Measurements from ENCODE around the gene SLC19A1.
A peak's percentile ranks its signal among the peaks of the same experiment; 100 is the strongest.

Gene SLC19A1

DNA sequence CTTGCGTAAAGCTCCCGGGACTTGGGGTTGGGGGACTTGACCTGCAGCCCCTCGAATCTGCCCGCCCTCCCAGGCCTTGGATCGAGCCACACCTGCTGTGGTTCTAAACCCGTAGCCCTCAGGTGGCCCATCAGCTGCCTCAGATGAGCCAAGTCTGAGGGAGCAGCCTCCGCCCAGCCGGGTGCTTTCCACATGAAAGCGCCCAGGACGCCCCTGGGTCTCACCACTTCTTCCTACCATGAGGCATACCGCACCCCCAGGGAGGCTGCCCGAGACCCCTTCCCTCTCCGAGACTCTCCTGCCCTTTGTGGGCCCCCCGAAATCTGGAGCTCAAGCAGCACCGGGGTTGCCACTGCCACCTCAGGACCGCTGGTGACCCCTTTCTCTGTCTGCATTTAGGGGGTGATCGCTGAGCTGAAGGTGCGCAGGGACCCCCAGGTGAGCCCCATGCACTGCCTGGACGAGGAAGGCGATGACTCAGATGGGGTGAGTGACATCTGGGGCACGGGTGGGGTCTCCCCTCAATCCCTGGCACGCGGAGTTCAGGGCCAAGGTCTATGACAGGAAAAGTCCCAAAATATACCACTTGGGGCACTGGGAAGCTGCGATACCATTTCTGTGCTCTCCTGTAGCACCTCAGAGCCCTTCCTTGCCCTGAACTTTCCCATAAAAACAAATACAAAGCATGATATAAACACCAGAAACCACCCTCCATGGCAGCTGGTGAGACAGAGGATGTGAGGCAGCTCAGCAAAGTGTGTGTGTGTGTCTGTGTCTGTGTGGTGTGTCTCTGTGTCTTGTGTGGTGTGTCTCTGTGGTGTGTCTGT lies 68.5 kb downstream of the SLC19A1 start:
- TF ChIP-seq TCF12 (IDR thresholded peaks at IDR 0.05; ENCODE audit: low read depth) (no peak), REST (IDR thresholded peaks at IDR 0.05; ENCODE audit: low read depth) (no peak), EP300 (IDR thresholded peaks at IDR 0.05; ENCODE audit: borderline replicate concordance) (no peak), FOXM1 (IDR thresholded peaks at IDR 0.05; ENCODE audit: borderline replicate concordance, low read depth) (no peak), RAD21 (IDR thresholded peaks at IDR 0.05; ENCODE audit: low read depth) (no peak), YY1 (IDR thresholded peaks at IDR 0.05; ENCODE audit: low read depth) (no peak), CREB1 (IDR thresholded peaks at IDR 0.05; ENCODE audit: low read depth) (no peak), CEBPB (IDR thresholded peaks at IDR 0.05) (no peak)
- TF ChIP-seq, protein P1, sequence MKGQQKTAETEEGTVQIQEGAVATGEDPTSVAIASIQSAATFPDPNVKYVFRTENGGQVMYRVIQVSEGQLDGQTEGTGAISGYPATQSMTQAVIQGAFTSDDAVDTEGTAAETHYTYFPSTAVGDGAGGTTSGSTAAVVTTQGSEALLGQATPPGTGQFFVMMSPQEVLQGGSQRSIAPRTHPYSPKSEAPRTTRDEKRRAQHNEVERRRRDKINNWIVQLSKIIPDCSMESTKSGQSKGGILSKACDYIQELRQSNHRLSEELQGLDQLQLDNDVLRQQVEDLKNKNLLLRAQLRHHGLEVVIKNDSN (IDR thresholded peaks at IDR 0.05), result no peak
- TF ChIP-seq, protein P2, sequence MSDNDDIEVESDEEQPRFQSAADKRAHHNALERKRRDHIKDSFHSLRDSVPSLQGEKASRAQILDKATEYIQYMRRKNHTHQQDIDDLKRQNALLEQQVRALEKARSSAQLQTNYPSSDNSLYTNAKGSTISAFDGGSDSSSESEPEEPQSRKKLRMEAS (IDR thresholded peaks at IDR 0.05), result no peak

GRCh38 chr21:45472445-45473365 lies 69.5 kb downstream of the SLC19A1 start:
- TF ChIP-seq ZBTB7A (IDR thresholded peaks at IDR 0.05; ENCODE audit: low read depth), result 0 out of 2 replicates have a peak, but pooled peaks have one; percentile 13
- TF ChIP-seq CREB1 (IDR thresholded peaks at IDR 0.05; ENCODE audit: low read depth), result no peak

- TF ChIP-seq YY1 (IDR thresholded peaks at IDR 0.05; ENCODE audit: low read depth), result no peak
- TF ChIP-seq ZBTB7A (IDR thresholded peaks at IDR 0.05; ENCODE audit: low read depth), result peak; percentile 67; the same call in 1 of the 2 replicates
These were observed 70.6 kb downstream of the SLC19A1 start for GRCh38 chr21:45471525-45472221.

- TF ChIP-seq, protein P1 (IDR thresholded peaks at IDR 0.05), result no peak
- no peak for TF ChIP-seq REST (IDR thresholded peaks at IDR 0.05; ENCODE audit: low read depth)
- TF ChIP-seq NFIC (IDR thresholded peaks at IDR 0.05), result peak; percentile 53
- no peak for TF ChIP-seq TAF1 (IDR thresholded peaks at IDR 0.05; ENCODE audit: low read depth)
- no peak for TF ChIP-seq EP300 (IDR thresholded peaks at IDR 0.05; ENCODE audit: borderline replicate concordance)
- TF ChIP-seq RAD21 (IDR thresholded peaks at IDR 0.05; ENCODE audit: low read depth), result no peak
- no peak for TF ChIP-seq FOXM1 (IDR thresholded peaks at IDR 0.05; ENCODE audit: borderline replicate concordance, low read depth)
- TF ChIP-seq TEAD4 (IDR thresholded peaks at IDR 0.05), result peak; percentile 11; the same call in 1 of the 2 replicates
- TF ChIP-seq, protein P2 (IDR thresholded peaks at IDR 0.05), result peak; percentile 90
- TF ChIP-seq ZBTB7A (IDR thresholded peaks at IDR 0.05; ENCODE audit: low read depth), result no peak
- no peak for TF ChIP-seq CEBPB (IDR thresholded peaks at IDR 0.05)
- TF ChIP-seq TCF12 (IDR thresholded peaks at IDR 0.05; ENCODE audit: low read depth), result peak; percentile 43
- peak; percentile 96 for TF ChIP-seq EGR1 (IDR thresholded peaks at IDR 0.05)
- TF ChIP-seq YY1 (IDR thresholded peaks at IDR 0.05; ENCODE audit: low read depth), result no peak
These were observed 71.3 kb downstream of the SLC19A1 start for GRCh38 chr21:45470773-45471524.

All from Ishikawa (cell line).